Measurements from ENCODE around the gene EFCAB5. TPM values are rescaled to one million over a fixed set of nuclear protein-coding genes. Genes with fewer than 3 reads are reported as not detected.
"Not testable (repeated sequence)": the region's sequence is repeated elsewhere in the genome, so short reads cannot be mapped to it uniquely, and the experiment has no call there.

Gene EFCAB5
- total RNA-seq, 4 donors from 2014 or later = 0.17 to 0.78 TPM; not detected in 2

- no peak for DNase-seq (ENCODE audit: extremely low spot score)
- Histone ChIP-seq H3K4me3 (no peak overlapping the region), H3K4me1 (no peaks in the 10 kb centered on the region), H3K9me3 (no peaks in the 10 kb centered on the region), H3K27ac (replicated peaks in 1 of 4) (no peak overlapping the region), H3K36me3 (no peaks in the 10 kb centered on the region), H3K27me3 (no peaks in the 10 kb centered on the region)
- TF ChIP-seq POLR2AphosphoS5 (IDR thresholded peaks at IDR 0.05) = no peak
- TF ChIP-seq, protein P1, sequence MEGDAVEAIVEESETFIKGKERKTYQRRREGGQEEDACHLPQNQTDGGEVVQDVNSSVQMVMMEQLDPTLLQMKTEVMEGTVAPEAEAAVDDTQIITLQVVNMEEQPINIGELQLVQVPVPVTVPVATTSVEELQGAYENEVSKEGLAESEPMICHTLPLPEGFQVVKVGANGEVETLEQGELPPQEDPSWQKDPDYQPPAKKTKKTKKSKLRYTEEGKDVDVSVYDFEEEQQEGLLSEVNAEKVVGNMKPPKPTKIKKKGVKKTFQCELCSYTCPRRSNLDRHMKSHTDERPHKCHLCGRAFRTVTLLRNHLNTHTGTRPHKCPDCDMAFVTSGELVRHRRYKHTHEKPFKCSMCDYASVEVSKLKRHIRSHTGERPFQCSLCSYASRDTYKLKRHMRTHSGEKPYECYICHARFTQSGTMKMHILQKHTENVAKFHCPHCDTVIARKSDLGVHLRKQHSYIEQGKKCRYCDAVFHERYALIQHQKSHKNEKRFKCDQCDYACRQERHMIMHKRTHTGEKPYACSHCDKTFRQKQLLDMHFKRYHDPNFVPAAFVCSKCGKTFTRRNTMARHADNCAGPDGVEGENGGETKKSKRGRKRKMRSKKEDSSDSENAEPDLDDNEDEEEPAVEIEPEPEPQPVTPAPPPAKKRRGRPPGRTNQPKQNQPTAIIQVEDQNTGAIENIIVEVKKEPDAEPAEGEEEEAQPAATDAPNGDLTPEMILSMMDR (IDR thresholded peaks at IDR 0.05) = no peak
- TF ChIP-seq EP300 (IDR thresholded peaks at IDR 0.05) = no peak
- TF ChIP-seq POLR2A (IDR thresholded peaks at IDR 0.05; ENCODE audit: low read depth) = no peak
- intact Hi-C loops (cut with DNase I) = no loop called here
Observed at GRCh38 chr17:29949696-29950095, 8.3 kb downstream of the EFCAB5 start.

- Histone ChIP-seq H3K9me3 (no peaks in the 10 kb centered on the region), H3K27me3 (no peaks in the 10 kb centered on the region), H3K4me1 (peaks cover 0 to 2% (median 0%) of the 10 kb centered on the region in 4 donors), H3K36me3 (no peaks in the 10 kb centered on the region), H3K27ac (replicated peaks in 1 of 4) (no peak overlapping the region), H3K4me3 (no peak overlapping the region)
- no peak for TF ChIP-seq EP300 (IDR thresholded peaks at IDR 0.05)
- no peak for TF ChIP-seq POLR2A (IDR thresholded peaks at IDR 0.05; ENCODE audit: low read depth)
- TF ChIP-seq POLR2AphosphoS5 (IDR thresholded peaks at IDR 0.05) = no peak
- TF ChIP-seq, protein P1 (IDR thresholded peaks at IDR 0.05) = no peak
- DNase-seq (ENCODE audit: extremely low spot score) = no peak
- intact Hi-C loops (cut with DNase I) = no loop called here
- 64% methylated on average over 2 of the region's 4 CpGs for WGBS
Observed at GRCh38 chr17:29954405-29954804, 13.0 kb downstream of the EFCAB5 start.

DNA sequence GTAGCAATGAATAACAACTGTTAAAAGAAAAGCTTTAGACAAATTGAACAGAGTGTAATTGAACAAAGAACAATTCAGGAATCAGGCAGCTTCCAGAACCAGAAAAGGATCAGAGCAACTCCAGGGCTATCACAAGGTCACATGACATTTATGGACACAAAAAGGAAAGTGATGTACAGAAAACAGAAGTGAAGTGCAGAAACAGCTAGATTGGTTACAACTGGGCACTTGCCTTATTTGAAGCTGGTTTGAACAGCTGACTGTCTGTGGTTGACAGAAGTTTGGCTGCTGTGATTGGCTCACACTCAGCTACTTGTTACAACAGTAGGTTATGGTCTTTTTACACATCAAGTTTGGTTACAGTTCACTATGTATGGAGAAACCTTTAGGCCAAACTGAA lies 14.8 kb downstream of the EFCAB5 start:
- no peaks in the 10 kb centered on the region for H3K36me3 ChIP-seq
- no peaks in the 10 kb centered on the region for H3K9me3 ChIP-seq
- no peak overlapping the region for H3K27ac ChIP-seq (replicated peaks in 1 of 4)
- TF ChIP-seq POLR2A (IDR thresholded peaks at IDR 0.05; ENCODE audit: low read depth) (no peak), EP300 (IDR thresholded peaks at IDR 0.05) (no peak), POLR2AphosphoS5 (IDR thresholded peaks at IDR 0.05) (no peak)
- TF ChIP-seq, protein P1 (IDR thresholded peaks at IDR 0.05) = no peak
- DNase-seq (ENCODE audit: extremely low spot score) = no peak
- peaks cover 0 to 8% (median 0%) of the 10 kb centered on the region in 4 donors for H3K4me1 ChIP-seq
- no peak overlapping the region for H3K4me3 ChIP-seq
- intact Hi-C loops (cut with DNase I) = no loop called here
- H3K27me3 ChIP-seq = no peaks in the 10 kb centered on the region

GRCh38 chr17:29957488-29957887 lies 16.1 kb downstream of the EFCAB5 start:
- DNase-seq (ENCODE audit: extremely low spot score); H3K27ac ChIP-seq (replicated peaks in 1 of 4); H3K36me3 ChIP-seq; H3K4me1 ChIP-seq; H3K4me3 ChIP-seq; H3K9me3 ChIP-seq; H3K27me3 ChIP-seq; intact Hi-C loops (cut with DNase I): not testable (repeated sequence)
- 100% methylated on average over 1 of the region's 1 CpG for WGBS

- H3K9me3 ChIP-seq = no peaks in the 10 kb centered on the region
- no peak overlapping the region for H3K4me3 ChIP-seq
- TF ChIP-seq EP300 (IDR thresholded peaks at IDR 0.05) (no peak), POLR2AphosphoS5 (IDR thresholded peaks at IDR 0.05) (no peak), POLR2A (IDR thresholded peaks at IDR 0.05; ENCODE audit: low read depth) (no peak)
- TF ChIP-seq, protein P1 (IDR thresholded peaks at IDR 0.05) = no peak
- peaks cover 0 to 8% (median 0%) of the 10 kb centered on the region in 4 donors for H3K4me1 ChIP-seq
- WGBS = 82% methylated on average over 3 of the region's 4 CpGs
- no peaks in the 10 kb centered on the region for H3K36me3 ChIP-seq
- intact Hi-C loops (cut with DNase I) = no loop called here
- H3K27me3 ChIP-seq = no peaks in the 10 kb centered on the region
- no peak overlapping the region for H3K27ac ChIP-seq (replicated peaks in 1 of 4)
- no peak for DNase-seq (ENCODE audit: extremely low spot score)
Observed at GRCh38 chr17:29958947-29959657, 17.7 kb downstream of the EFCAB5 start.

Data from esophagus muscularis mucosa (tissue), 4 donors.